Subcutaneous adipose tissue (tissue), 4 donors: ENCODE measurements around the gene TBC1D1. TPM values are rescaled to one million over a fixed set of nuclear protein-coding genes. Genes with fewer than 3 reads are reported as not detected.

Experiments used
- CTCF ChIP-seq: fragments of 450-650 bp; IDR thresholded peaks from one replicate; pipeline ENCODE4 v1.5.1; 2016; ENCODE audit warnings: low read depth, mild to moderate bottlenecking, control low read depth, antibody characterized with exemption, moderate library complexity
- total RNA-seq, 4 donors: library from RNA; depleted of rRNA; stranded (reverse); fragments of >200 nt; gene quantifications; one replicate each; pipeline ENCODE4 v1.1.0, GENCODE V29; 2016

The TBC1D1 gene
- total RNA-seq, 4 donors from 2014 or later, result 60.3 to 123 (median 87.6) TPM

- no peak for TF ChIP-seq CTCF
These were observed 203.5 kb downstream of the TBC1D1 start for GRCh38 chr4:38094419-38094818.

GRCh38 chr4:38095691-38096090 lies 204.8 kb downstream of the TBC1D1 start:
- TF ChIP-seq CTCF, result no peak

DNA sequence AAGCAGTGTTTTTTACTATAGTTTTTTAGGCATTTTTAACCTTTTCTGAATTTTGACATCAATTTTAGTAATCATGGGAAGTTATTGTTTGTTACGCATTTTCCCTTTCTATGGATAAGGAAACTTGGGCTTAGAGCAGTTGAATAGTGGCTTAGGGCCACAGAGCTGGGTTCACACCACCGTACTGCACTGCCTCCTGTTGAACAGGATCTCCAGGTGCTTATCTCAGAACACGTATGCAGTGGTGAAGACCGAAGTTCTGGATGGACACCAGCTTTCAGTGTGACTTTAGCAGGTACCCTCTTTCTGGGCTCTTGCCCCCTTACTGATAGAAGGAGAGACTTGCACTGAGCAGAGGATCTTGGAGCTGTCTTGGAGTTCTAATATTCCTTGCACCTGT lies 206.9 kb downstream of the TBC1D1 start:
- no peak for TF ChIP-seq CTCF

DNA sequence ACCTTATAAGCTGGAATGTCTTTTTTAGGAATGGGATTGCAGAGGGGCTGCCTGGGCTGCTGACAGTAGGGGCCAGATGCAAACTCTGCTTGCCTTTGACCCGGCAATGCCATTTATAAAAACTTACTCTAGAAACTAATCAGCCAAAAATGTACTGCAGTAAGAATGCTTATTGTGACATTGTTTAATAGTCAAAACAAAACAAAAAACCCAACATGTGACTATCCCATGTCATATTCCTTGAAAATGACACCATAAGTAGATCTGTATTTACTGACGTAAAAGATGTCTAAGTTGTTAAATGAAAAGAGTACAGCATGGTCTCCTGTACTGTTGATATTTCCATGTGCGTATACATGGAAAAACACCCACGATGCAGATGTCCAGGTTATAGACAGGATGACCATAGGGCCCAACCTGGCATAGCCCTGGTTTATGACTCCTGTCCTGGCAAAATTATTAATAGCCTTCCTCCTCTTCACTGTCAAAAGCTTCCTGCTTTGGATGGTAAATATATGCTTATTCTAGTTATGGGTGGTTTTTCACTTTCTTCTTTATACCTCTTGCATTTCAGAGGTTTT lies 208.2 kb downstream of the TBC1D1 start:
- no peak for TF ChIP-seq CTCF

DNA sequence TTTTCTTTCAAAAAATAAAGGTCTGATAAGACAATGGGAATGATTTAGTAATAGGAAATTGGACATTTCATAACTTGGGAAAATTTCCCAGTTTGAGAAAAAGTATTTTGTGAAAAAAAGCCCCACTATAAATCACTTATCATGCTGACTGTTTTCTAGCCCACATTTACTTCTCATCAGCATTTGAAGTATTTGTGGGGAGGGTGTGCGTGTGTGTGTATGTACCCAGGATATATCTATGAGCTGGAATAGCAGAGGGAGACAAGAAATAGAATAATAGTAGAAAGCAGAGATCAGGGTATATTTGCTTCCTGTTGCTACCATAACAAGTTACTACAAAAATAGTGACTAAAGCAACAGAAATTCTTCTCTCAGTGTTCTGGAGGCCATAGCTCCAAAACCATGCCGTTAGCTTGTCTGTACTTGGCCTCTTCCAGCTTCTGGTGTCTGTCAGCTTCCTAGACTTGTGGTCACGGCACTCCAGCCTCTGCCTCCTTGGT lies 209.1 kb downstream of the TBC1D1 start:
- no peak for TF ChIP-seq CTCF

- no peak for TF ChIP-seq CTCF
These were observed 209.8 kb downstream of the TBC1D1 start for GRCh38 chr4:38100474-38101255.

DNA sequence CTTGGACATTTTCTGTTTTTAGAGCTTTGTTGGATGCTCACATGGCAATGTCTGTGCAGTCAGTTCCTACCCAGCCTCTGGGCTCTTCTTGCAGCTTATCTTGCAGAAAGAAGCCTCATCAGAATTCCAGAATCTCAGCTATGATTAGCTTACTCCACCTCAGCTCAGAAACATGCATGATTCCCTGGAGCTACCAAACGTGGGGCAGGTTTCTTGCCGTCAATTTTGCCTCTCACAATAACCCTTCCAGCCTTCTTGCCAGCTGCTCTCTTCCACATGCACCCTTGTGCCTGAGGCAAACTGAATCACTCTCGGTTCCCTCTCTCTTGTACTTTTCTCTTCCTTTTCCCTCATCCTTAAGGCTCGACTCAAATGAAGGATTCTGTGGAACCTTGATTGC lies 210.7 kb downstream of the TBC1D1 start:
- TF ChIP-seq CTCF, result no peak
